GM18517 (cell line): Measurements from ENCODE around the gene GRAMD1B.
"Not testable (repeated sequence)": the region's sequence is repeated elsewhere in the genome, so short reads cannot be mapped to it uniquely, and the experiment has no call there.

ENCODE experiments used
- ATAC-seq: cut with Tn5 transposase; IDR thresholded peaks from one replicate; pipeline ENCODE4 v1.9.1; 2021; ENCODE audit warnings: mild to moderate bottlenecking, moderate library complexity; ENCODE audit not compliant: unreplicated experiment

GRAMD1B gene

DNA sequence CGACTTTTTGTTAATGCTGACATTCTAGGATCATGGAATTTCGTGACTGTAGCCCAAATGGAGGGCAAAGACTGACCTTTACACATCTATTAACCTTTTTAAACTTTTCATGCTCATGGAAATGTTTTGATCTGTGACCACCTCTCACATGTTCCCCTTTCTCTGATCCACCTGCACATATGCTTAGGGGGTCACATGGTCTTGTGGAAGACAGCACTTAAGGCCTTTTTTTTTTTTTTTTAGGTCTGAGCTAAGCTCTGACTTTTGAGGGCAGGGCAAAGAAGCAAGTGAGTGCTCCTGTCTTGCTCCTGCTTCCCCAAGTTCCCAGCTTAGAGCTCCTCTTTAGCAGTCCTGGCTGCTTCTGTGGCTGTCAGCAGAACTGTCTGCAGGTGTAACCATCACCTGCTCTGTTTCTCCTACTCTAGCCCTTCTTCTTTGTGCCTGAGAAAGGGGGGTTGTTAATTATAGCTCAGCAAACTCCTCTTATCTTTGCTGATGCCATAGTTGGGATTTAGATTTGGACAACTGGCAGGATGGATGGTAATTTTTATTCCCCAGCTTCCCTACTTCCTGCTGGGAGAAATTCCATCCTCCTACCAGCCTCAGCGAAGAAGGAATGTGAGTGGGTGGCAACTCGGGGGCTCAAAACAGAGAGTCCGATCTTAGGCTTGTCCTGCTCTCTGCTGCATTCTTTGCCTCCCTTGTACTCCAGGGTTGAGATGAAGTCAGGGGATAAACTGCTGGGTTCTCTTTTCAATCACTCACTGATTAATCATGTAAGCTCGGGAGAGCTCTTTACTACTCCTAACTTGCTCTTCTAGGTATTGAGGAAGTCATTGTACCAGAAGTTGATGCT is 64.4 kb downstream of the GRAMD1B start:
- ATAC-seq, result no peak

DNA sequence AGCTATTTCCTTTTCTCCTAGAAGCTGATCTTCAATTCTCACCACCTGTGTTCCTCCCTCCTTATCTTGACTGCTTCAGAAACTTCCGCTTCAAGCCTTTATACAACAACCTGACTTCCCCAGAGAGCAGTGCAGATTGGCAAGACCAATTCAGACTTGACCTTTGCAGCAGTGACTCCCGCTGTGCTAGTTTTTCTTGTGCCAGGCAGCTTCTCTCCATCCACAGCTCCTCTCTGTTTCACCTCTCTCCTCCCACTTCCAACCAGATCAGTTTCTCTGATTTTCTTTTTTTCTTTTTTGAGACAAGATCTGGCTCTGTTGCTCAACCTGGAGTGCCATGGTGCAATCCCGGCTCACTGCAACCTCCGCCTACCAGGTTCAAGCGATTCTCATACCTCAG is 74.3 kb downstream of the GRAMD1B start:
- no peak for ATAC-seq

DNA sequence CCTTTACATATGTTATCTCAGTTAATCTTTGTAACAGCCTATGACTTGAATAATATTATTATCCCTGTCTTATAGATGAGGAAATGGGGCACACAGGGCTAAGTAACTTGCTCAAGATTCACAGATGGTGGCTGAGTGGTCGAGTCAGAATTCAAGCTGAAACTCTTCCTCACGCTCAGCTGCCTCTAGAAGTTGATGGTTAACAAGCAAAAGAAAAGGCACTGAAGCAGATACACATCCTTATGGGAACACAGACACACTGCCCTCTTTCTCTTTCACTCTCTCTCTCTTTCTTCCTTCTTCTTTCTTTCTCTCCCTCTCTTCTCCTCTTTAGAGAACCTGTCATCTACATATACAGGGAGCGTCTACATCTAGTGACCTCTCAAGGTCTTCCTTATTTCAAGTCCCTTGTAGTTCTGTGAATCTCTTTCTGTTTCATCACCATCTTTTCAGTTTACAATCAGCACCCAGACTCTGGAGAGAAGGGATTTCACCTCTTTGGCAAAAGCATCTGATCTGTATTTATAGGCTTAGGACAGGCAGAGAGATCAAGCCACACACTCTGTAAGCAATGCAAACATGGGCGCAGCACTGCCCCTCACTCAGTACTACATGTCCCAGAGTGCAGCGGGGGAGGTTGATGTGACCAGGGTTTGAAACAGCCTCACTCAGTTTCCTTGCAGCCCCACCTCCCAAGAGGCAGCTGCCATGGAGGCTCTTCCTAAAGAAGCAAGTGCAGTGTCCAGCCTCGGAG is 75.7 kb downstream of the GRAMD1B start:
- peak; percentile 61 for ATAC-seq

DNA sequence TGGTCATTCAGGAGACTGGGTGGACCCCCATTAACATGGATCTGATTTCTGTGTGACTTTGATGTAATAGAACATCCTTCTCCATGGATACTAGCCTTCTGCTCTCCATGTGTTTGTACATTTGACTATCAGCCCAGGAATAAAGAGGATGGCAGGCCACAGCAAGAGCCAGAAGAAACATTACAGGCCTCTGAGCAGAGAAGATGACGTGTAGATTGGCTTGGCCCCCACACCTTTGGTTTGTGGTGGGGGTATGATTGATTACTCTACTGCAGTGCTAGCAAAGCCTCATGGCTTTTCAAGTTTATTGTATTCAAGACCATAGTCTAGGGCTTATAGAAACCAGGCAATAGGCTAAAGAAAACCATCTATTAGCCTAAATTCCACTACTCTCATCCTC is 77.0 kb downstream of the GRAMD1B start:
- ATAC-seq, result no peak

DNA sequence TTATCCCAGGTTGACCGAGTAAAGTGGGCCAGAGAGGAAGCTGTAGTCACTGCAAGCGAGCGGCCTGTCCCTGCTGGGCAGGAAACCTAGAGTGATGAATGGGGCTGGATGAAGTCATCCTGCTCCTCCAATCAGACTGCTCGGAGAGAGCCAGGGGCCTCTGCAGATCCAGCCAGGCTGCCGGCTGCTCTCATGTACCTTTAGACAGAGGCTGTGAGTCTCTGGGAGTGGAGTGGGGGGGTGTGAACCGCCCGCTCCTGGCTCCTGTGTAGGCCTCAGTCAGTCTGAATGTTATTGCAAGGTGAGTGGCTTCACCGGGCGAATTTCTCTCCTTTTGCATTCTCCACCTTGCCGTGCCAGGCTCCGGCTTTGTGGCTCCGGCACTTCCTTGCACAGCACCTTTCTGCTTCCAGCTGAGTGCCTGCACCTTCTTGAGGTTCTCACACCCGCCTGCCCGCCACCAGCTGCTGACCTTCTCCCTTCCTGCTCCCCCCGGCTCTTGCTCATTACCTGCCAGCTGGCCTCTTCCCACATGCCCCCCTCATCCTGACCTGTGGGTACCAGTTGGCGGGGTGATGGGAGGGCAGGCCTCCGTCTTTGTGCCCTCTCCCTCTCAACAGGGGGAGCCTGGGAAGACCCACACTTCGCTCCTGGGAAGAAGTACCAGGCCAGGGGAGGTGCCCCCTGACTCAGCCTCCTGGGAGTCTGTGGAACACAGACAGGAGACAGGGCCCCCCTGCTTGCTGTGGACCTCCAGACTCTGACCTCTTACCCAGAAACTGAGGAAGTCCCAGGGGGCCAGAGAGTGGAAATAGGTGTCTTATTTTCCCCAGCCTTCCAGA is 79.9 kb downstream of the GRAMD1B start:
- ATAC-seq, result no peak

DNA sequence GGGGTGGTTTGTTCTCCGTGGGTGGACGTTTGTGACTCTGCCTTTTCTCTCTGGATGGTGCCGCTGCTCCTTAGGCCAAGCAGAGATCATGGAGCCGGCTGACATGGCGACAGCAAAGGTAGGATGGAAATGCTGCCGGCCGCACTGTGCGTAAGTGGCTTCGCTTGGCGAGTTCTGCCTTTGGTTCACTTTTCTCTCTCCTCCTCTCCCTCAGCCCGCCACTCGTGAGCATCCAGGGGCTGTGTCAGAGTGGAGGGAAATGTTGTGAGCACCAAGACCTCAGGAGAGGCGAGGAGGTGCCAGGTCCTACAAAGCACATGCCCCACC is 80.5 kb downstream of the GRAMD1B start:
- no peak for ATAC-seq

DNA sequence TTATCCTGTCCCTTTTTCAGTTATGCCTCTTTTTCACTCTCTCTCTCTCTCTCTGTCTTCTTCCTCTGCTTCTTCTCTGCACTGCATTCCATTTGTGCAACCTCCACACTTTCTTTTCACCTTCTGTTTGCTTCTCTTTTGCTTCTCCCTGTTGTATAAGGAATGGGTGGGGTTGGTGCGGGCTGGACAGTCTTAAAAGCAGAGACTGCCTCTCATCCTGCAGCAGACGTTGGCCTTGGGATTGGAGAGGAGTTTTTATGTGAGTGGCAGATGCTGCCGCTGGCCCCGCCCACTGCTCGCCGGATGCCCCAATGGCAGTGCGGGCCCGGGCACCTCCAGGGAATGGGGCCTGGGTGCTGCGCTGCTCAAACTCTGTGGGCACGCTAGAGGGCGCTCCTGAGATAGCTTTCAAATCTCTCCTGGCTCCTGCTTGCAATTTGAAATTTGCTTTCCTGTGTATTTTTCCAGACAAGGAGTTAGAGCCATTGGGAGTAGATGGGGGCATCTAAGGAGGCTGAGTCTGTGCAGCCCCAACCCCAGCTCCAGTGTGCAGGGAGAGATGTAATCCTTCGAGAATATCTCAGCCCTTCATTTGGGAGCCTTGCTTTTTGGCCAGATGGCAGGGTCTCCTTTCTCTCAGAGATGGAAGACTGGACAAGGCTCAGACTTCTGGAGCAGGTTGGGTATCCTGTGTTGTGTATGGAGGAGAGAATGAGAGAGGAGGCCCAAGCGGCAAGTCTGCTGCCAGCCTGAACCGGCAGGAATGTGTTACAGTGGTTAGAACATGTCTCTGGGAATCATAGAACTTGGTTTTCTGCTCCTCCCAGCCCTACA is 81.2 kb downstream of the GRAMD1B start:
- peak; percentile 81 for ATAC-seq

DNA sequence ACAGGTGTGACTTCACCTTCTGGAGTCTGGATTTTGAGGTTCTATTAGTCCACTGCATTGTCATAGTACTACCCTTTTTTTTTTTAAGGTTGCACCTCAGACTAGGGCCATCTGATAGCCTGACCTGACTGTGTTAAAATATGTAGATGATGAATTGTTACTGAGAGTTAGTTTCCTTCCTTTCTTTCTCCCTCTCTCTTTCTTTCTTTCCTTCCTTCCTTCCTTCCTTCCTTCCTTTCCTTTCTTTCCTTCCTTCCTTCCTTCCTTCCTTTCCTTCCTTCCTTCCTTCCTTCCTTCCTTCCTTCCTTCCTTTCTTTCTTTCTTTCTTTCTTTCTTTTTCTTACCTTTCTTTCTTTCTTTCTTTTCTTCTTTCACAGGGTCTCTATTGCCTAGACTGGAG is 83.2 kb downstream of the GRAMD1B start:
- ATAC-seq, result not testable (repeated sequence)

DNA sequence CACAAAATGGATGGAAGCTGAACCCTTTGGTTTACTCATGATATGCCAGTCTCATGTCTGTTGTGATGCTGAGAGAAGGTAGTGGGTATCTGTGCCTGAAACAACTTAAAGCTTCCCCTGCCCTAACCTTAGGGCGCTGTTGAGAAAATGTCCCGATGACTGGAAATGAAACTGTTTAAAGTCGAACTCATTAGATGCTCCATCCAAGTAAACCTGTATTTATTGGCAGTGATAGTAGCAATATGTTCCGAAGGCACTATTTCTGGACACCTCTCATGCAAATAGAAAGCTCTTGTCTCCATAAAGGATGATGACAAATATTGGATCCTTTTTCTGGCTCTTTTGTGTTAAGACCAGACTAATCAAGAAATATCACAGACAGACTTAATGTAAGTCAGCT is 86.2 kb downstream of the GRAMD1B start:
- no peak for ATAC-seq

DNA sequence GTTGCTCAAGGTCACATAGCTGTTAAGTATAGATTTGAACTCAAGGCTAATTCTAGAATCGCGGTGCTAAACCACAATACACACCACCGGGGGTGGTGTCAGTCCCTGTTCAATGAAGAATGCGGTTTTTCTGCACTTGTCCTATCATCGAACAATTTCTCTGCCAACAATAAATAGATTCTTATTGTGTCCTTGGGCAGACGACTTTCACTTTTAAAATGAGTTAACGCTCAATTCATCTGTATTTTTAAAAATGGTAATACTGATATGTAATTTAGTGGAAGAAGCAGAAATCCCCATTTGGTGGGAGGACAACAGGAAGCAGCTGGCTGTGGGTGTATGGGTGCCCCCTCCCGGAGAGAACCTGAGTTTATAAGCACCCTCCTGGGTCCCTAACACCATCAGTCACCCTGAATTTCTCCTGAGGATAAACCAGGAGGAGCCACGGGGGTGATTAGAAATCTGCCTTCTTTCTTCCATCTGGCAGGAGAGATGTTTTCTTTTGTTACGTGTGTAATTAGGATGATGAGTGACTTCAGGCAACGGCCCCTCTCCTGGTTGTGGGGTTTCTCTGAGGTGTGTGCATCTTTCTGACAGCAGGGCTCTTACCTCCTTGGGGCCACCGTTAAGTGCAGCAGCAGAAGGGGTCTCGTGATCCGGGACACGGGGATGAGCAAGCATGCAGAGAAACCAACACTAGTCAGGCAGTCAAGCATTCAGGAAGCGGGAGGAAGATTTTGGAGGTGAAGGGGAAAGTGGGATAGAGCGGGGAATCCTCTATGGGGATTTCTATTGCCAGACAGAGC is 87.7 kb downstream of the GRAMD1B start:
- ATAC-seq, result peak; percentile 61

DNA sequence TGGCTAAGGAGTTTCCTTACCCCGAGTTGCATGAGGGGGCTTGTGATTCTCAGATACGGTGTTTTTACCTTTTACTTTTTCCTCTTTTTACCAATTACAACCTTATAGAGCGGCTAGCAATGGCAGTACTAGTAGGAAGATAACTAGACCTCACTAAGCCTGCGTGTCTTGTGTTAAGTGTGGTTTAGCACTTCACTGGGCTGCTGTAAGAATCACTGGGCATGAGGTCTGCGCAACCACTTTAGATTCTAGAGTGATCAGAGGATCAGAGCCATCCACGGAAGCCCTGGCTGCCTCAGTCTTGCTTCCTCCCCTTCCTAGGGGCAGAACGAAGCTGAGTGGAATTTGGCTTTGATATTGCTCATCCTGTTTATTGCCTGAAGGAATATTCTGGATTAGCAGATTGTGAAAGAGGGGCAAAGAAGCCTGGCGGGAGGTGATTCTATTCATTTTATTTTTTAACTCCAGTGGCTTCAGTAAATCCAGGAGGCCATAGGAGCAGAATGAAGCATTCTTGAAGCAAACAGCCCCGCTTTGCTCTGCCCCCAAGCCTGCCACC is 88.5 kb downstream of the GRAMD1B start:
- no peak for ATAC-seq

DNA sequence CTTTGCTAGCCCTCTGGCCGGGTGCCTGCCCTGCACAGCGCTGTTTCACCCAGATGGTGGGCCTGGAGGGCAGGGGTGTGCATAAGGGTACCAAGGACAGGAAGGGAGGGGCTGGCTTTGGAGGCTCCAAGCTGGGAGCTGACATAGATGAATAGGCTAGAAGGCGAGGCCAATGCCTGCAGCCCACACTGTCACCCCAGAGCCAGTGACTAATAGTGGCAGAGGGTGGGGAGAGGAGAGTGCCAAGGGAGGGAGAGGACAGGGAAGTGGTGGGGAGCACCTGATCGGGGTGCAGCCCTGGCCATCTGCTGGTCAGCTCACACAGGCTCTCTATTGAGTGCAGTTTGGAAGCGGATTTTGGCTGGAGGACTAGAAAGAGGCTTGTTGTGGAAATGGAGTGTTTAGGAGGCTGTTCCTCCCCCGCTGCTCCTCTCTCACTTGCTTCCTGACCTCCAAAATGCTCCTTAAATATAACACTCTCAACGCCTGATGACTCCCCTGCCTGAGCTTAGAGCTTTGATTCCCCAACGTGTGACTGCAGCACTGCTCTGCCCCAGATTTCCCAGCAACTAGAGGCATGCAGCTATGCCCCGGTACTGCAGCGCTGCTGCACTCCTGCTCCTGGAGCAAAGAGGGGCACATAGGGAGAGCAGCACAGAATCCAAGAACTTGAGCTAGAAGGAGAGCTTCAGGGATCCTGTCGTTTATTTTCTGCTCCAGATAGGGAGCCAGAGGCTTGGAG is 89.2 kb downstream of the GRAMD1B start:
- no peak for ATAC-seq

DNA sequence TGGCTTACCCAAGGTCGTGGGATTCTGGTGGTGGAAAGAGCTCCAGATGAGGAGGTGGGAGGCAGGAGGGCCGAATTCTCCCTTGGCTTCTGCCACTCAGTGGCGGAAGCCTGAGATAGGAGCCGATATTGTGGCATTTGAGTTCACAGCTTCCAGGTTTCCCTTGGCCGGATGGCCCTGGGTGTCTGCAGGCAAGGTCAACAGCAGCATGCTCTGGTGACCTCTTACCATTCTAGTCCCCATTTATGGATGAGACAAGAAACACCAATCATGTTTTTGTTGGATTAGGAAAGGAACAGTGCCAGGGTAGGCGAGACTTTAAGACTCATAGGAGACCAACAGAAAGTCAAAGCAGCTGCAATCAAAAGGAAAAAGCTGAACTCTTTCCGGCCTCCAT is 89.7 kb downstream of the GRAMD1B start:
- no peak for ATAC-seq

DNA sequence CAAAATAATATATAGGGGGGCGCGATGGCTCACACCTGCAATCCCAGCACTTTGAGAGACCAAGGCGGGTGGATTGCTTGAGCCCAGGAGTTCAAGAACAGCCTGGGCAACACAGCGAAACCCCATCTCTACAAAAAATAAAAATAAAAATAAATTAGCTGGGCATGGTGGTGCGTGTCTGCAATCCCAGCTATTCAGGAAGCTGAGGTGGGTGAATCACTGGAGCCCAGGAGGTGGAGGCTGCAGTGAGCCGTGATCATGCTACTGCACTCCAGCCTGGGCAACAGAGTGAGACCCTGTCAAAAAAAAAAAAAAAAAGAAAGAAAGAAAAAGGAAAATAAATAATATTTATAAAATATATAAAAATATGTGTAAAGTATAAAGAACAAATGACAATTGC is 90.4 kb downstream of the GRAMD1B start:
- ATAC-seq, result not testable (repeated sequence)

DNA sequence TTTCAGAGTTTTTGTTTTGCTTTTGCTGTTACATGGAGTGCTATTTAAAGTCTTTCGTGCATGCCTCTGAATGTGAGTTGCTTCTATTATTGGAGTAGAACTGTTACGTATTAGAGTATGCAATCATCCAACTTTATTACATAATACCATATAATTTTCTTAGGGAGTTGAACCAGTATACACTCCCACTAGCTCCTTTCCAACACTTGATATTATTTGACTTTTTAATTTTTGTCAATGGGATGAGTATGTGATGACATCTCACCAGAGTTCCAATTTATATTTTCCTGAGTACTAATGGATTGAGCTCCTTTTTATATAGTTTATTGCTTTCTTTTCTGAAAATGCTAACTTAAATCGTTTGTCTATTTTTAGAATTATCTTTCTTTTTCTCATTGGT is 90.9 kb downstream of the GRAMD1B start:
- ATAC-seq, result no peak

DNA sequence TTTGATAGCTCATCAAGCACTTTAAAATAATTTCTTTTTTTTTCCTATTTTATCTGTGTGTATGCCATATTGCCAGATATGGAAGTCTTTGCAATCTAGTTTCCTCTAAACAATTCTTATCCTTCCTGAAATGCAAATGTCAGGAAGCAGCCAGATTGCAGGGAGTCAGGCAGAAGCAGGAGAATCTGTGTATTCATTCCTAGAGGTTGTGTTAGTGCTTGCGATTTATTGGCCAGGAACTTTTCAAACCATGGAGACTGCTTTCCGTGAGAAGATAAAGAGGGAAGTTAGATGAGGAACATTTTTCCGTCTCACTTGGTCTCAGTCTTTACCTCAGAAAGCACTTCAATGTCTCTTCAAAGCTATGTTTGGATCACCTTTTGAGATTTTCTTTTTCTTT is 91.9 kb downstream of the GRAMD1B start:
- ATAC-seq, result no peak

DNA sequence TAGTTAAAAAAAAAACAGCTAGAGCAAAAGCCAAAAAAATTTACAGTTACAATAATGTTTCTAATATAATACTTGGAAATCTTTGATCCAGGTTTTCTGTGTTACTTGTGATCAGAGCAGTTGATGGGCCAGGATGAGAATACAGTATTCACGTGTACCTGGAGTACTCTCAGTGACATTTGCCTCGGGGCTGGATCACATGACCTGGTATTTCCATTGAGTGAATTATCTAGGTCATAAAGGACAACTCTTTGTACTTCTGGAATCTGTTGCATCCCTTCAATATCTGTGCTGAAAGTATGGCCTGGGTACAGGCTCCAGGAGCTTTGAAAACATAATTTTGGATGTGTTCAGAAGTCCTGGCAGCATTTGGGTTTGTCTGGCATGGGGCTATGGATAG is 93.5 kb downstream of the GRAMD1B start:
- no peak for ATAC-seq

DNA sequence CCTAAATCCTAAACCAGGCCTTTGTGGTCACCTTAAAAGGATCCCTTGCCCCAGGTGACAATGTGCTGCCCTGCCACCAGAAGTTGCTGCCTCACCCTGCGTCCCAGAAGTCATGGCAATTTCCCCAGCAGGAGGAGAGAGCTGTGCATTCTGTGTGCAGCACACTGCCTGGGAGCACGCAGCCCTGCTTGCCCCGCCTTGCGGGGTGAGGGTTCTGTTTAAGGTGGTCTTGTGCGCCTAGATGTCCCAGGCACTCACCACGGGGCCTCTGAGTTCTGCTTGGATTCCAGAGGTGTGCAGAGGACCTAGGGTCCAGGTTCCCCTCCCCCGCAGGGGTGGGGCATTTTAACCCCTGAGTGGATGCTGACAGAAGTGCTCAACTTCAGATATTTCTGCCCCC is 95.0 kb downstream of the GRAMD1B start:
- no peak for ATAC-seq

DNA sequence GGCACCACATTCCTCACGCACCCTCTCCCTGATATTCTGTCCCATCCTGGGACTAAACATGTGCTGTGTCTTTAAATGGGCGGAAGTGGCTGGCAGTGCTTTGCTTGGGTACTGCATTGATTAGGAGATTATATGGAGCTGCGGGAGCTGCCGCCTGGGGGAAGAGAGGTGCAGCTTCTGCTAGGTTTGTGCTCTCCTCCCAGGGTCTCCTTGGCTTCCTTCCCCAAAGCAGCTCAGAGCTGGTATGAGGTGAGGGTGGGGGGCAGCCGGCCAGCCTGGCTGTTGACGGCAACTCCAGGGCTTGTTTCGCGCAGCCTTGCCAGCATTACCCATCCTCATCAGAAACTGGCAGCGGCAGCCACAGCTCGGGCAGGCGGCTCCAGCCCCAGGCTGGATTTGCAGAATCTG is 95.4 kb downstream of the GRAMD1B start:
- no peak for ATAC-seq
